Heart left ventricle (tissue), 13 donors: ENCODE measurements around the gene RAB40C.

Experiments
- CTCF ChIP-seq, 12 donors: fragments of 200-600 bp; sonication (generic) in 4 of 12; IDR thresholded peaks; one replicate each; pipeline versions ENCODE4 v1.5.0 to v1.8.0; 2018 to 2022; ENCODE audit warnings: antibody characterized with exemption in 12 of 12, mild to moderate bottlenecking in 5 of 12
- POLR2A ChIP-seq, 2 donors: fragments of 450-650 bp; IDR thresholded peaks; one replicate each; pipeline ENCODE4 v1.6.1; 2017; ENCODE audit warnings: antibody characterized with exemption in 2 of 2, mild to moderate bottlenecking in 2 of 2, moderate library complexity in 2 of 2
- donor health status: ischemic (EF 13 %, LVEDD 7.1; RV severe dilation, severe dysfunction).
- donor health status: DM: no; HTN: yes; CAD: no.
- donor health status: DM: no; HTN: no; CAD: no.
- donor health status: ischemic (EF 25% LVEDD 6.9; RV normal size, moderate dysfunction).
- donor health status: ischemic (EF 25% LVEDD 5.7; RV mildly dilated, moderate dysfunction).
- donor health status: ischemic (EF 35%, LVEDD 5.7; RV mildly dilated, moderate dysfunction).
- donor health status: nonischemic (EF 11% LVEDD 7.7; RV severe dilation, severe dysfunction).
- donor health status: DM: yes; HTN: yes; CAD: no.
- donor health status: PGD.
- donor health status: ischemic (EF 29% LVEDD 5.4; RV normal size, mild dysfunction).
- donor health status: nonischemic (EF 23%, LVEDD 6.1; RV moderate dilation, normal function).

GRCh38 chr16:646679-647172, 56.9 kb downstream of the RAB40C start:
- TF ChIP-seq POLR2A (IDR thresholded peaks at IDR 0.05), result no peak
- no peak for TF ChIP-seq CTCF (IDR thresholded peaks at IDR 0.05)
